GM21423 (cell line): ENCODE results near the gene SSUH2.
"Not testable (repeated sequence)": the region's sequence is repeated elsewhere in the genome, so short reads cannot be mapped to it uniquely, and the experiment has no call there.

Experiments
- ATAC-seq: cut with Tn5 transposase; IDR thresholded peaks from one replicate; pipeline ENCODE4 v1.9.1; 2021; ENCODE audit warnings: mild to moderate bottlenecking, moderate library complexity; ENCODE audit not compliant: unreplicated experiment

SSUH2 gene

GRCh38 chr3:8644748-8645390 is at the start of gene SSUH2:
SSUH2 (minus strand) TSS chr3:8644798; CDS start chr3:8644758, 40 bp downstream.
- no peak for ATAC-seq

GRCh38 chr3:8691295-8691694 is 46.7 kb upstream of the SSUH2 start:
- not testable (repeated sequence) for ATAC-seq

GRCh38 chr3:8684992-8685391 is 40.4 kb upstream of the SSUH2 start:
- not testable (repeated sequence) for ATAC-seq

- ATAC-seq: not testable (repeated sequence)
Observed at GRCh38 chr3:8682850-8683574, 38.4 kb upstream of the SSUH2 start.

GRCh38 chr3:8681881-8682538 is 37.4 kb upstream of the SSUH2 start:
- not testable (repeated sequence) for ATAC-seq

GRCh38 chr3:8681349-8681748 is 36.8 kb upstream of the SSUH2 start:
- ATAC-seq: no peak

GRCh38 chr3:8679817-8680553 is 35.4 kb upstream of the SSUH2 start:
- not testable (repeated sequence) for ATAC-seq

GRCh38 chr3:8678751-8679150 is 34.2 kb upstream of the SSUH2 start:
- no peak for ATAC-seq

GRCh38 chr3:8677258-8677657 is 32.7 kb upstream of the SSUH2 start:
- not testable (repeated sequence) for ATAC-seq

- ATAC-seq: not testable (repeated sequence)
Observed at GRCh38 chr3:8675591-8675990, 31.0 kb upstream of the SSUH2 start.

GRCh38 chr3:8673083-8673737 is 28.6 kb upstream of the SSUH2 start:
- no peak for ATAC-seq

- ATAC-seq: no peak
Observed at GRCh38 chr3:8669019-8669418, 24.4 kb upstream of the SSUH2 start.

- ATAC-seq: no peak
Observed at GRCh38 chr3:8668216-8668615, 23.6 kb upstream of the SSUH2 start.

GRCh38 chr3:8667463-8668091 is 23.0 kb upstream of the SSUH2 start:
- ATAC-seq: no peak

- ATAC-seq: no peak
Observed at GRCh38 chr3:8665407-8665896, 20.9 kb upstream of the SSUH2 start.

GRCh38 chr3:8663177-8664061 is 18.8 kb upstream of the SSUH2 start:
- peak; percentile 43 for ATAC-seq

- no peak for ATAC-seq
Observed at GRCh38 chr3:8662594-8662993, 18.0 kb upstream of the SSUH2 start.

- ATAC-seq: no peak
Observed at GRCh38 chr3:8660175-8661118, 15.8 kb upstream of the SSUH2 start.
